ENCODE measurements around the gene LAMB1.

GRCh38 chr7:107973861-107974260, 29.1 kb downstream of the LAMB1 start:
- TF ChIP-seq CTCF (IDR thresholded peaks at IDR 0.05): no peak
- no peak for TF ChIP-seq POLR2A (IDR thresholded peaks at IDR 0.05)
- TF ChIP-seq EP300 (IDR thresholded peaks at IDR 0.05): no peak
- TF ChIP-seq POLR2AphosphoS5 (IDR thresholded peaks at IDR 0.05): no peak

All from suprapubic skin (tissue), 4 donors.